ENCODE results near the gene TSC22D1. TPM values are rescaled to one million over a fixed set of nuclear protein-coding genes. Genes with fewer than 3 reads are reported as not detected.

Gene TSC22D1
- polyA plus RNA-seq, 1 donor from 2014 or later, result 355 TPM

- H2AFZ ChIP-seq (ENCODE audit: low read depth, low read length), result no peak overlapping the region
- no peaks in the 10 kb centered on the region for H3K9me2 ChIP-seq (ENCODE audit: insufficient read depth, low read length)
- H3K9me3 ChIP-seq (ENCODE audit: low read length), result no peaks in the 10 kb centered on the region
- no peaks in the 10 kb centered on the region for H3K27me3 ChIP-seq (ENCODE audit: insufficient read depth, low read depth, low read length)
- H3K9ac ChIP-seq (ENCODE audit: low read length), result no peak overlapping the region
- no peaks in the 10 kb centered on the region for H3K79me2 ChIP-seq (replicated peaks; ENCODE audit: insufficient read depth, low read length)
- no peaks in the 10 kb centered on the region for H3K36me3 ChIP-seq (ENCODE audit: insufficient read depth, low read length)
- no peaks in the 10 kb centered on the region for H4K20me1 ChIP-seq (ENCODE audit: insufficient read depth)
- H3K4me3 ChIP-seq (ENCODE audit: low read length), result no peak overlapping the region
- H3F3A ChIP-seq (ENCODE audit: insufficient read depth, low read length, poor library complexity, severe bottlenecking), result no peaks in the 10 kb centered on the region
- TF ChIP-seq RAD21 (conservative IDR thresholded peaks at IDR 0.05) (no peak), SMC3 (conservative IDR thresholded peaks at IDR 0.05; ENCODE audit: poor library complexity) (no peak), EZH2 (IDR thresholded peaks at IDR 0.05; ENCODE audit: borderline replicate concordance, insufficient read depth, low read length, poor library complexity, severe bottlenecking) (no peak), POLR2AphosphoS5 (IDR thresholded peaks at IDR 0.05) (no peak), TAF1 (IDR thresholded peaks at IDR 0.05; ENCODE audit: low read depth) (no peak), EP300 (conservative IDR thresholded peaks at IDR 0.05; ENCODE audit: poor library complexity, severe bottlenecking) (no peak), MXI1 (conservative IDR thresholded peaks at IDR 0.05; ENCODE audit: poor library complexity, severe bottlenecking) (no peak), REST (IDR thresholded peaks at IDR 0.05; ENCODE audit: borderline replicate concordance) (no peak), CTCF (IDR thresholded peaks at IDR 0.05; ENCODE audit: poor library complexity, severe bottlenecking) (no peak)
- no peak overlapping the region for H3K27ac ChIP-seq (ENCODE audit: low read length)
- H3K4me2 ChIP-seq (ENCODE audit: low read length), result no peak overlapping the region
Measured at GRCh38 chr13:44386913-44387556, 189.1 kb downstream of the TSC22D1 start.

GRCh38 chr13:44385847-44386246, 190.3 kb downstream of the TSC22D1 start:
- H3K27ac ChIP-seq (ENCODE audit: low read length), result no peak overlapping the region
- no peaks in the 10 kb centered on the region for H4K20me1 ChIP-seq (ENCODE audit: insufficient read depth)
- no peaks in the 10 kb centered on the region for H3K27me3 ChIP-seq (ENCODE audit: insufficient read depth, low read depth, low read length)
- TF ChIP-seq REST (IDR thresholded peaks at IDR 0.05; ENCODE audit: borderline replicate concordance), result no peak
- no peak for TF ChIP-seq SMC3 (conservative IDR thresholded peaks at IDR 0.05; ENCODE audit: poor library complexity)
- no peak for TF ChIP-seq POLR2AphosphoS5 (IDR thresholded peaks at IDR 0.05)
- TF ChIP-seq CTCF (IDR thresholded peaks at IDR 0.05; ENCODE audit: poor library complexity, severe bottlenecking), result no peak
- H3K9me2 ChIP-seq (ENCODE audit: insufficient read depth, low read length), result no peaks in the 10 kb centered on the region
- H3K4me2 ChIP-seq (ENCODE audit: low read length), result no peak overlapping the region
- no peak overlapping the region for H3K9ac ChIP-seq (ENCODE audit: low read length)
- H2AFZ ChIP-seq (ENCODE audit: low read depth, low read length), result no peak overlapping the region
- no peak overlapping the region for H3K4me3 ChIP-seq (ENCODE audit: low read length)
- H3F3A ChIP-seq (ENCODE audit: insufficient read depth, low read length, poor library complexity, severe bottlenecking), result no peaks in the 10 kb centered on the region
- no peaks in the 10 kb centered on the region for H3K36me3 ChIP-seq (ENCODE audit: insufficient read depth, low read length)
- H3K79me2 ChIP-seq (replicated peaks; ENCODE audit: insufficient read depth, low read length), result no peaks in the 10 kb centered on the region
- H3K9me3 ChIP-seq (ENCODE audit: low read length), result no peaks in the 10 kb centered on the region

All from neural cell (in vitro differentiated cells).